ENCODE results near the gene MROH2A.

GRCh38 chr2:233816334-233816733 is 38.2 kb downstream of the MROH2A start:
- TF ChIP-seq EZH2 (IDR thresholded peaks at IDR 0.05; ENCODE audit: low read depth) (no peak), CTCF (conservative IDR thresholded peaks at IDR 0.05) (no peak)

Data from PC-9 (cell line).